HG02763 (cell line): Measurements from ENCODE around the gene WFDC2.
A peak's percentile ranks its signal among the peaks of the same experiment; 100 is the strongest.

Source experiments
- ATAC-seq: cut with Tn5 transposase; IDR thresholded peaks from one replicate; pipeline ENCODE4 v1.9.1; 2021; ENCODE audit warnings: mild to moderate bottlenecking, moderate library complexity; ENCODE audit not compliant: unreplicated experiment

The WFDC2 gene, protein sequence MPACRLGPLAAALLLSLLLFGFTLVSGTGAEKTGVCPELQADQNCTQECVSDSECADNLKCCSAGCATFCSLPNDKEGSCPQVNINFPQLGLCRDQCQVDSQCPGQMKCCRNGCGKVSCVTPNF

DNA sequence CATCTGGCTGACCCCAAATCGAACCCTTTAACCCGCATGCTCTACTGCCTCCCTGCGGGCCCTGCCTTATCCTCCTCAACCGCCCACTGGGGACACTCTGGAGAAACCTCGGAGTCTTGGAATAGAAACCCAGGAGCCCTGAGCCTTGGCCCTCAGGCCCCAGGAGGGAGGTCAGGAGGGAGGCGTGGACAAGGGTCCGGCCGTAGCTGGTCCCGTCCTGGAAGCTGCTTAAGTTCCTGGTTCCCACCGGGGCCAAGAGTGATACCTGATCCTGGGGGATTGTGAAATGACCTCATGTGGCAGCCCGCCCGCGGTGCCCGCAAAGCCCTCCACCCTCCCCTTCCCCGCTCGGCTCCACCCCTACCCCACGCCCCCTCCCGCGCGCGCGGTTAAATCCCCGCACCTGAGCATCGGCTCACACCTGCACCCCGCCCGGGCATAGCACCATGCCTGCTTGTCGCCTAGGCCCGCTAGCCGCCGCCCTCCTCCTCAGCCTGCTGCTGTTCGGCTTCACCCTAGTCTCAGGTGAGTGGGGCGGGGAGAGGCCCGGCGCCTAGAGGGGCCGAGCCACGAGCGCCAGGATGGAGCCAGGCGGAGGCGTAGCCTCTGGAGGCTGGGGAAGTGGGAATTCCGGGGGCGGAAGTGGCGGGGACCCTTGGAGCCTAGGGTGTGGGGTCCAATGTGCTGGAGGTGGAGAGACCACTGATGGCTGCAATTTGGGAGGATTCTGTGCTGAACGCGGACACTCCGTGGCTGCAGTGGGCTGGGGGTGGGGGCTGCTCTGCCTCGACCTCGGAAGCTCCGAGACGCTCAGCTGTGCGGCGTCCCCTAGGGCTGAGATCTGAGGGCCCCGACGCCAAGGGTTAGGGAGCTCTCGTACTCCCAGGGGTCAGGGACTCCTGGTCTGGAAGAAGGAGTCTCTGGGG is at the start of gene WFDC2:
WFDC2 (plus strand) TSS at position 418 of the 926 bp plus-strand sequence; CDS start at position 447, 29 bp downstream.
- no peak for ATAC-seq

DNA sequence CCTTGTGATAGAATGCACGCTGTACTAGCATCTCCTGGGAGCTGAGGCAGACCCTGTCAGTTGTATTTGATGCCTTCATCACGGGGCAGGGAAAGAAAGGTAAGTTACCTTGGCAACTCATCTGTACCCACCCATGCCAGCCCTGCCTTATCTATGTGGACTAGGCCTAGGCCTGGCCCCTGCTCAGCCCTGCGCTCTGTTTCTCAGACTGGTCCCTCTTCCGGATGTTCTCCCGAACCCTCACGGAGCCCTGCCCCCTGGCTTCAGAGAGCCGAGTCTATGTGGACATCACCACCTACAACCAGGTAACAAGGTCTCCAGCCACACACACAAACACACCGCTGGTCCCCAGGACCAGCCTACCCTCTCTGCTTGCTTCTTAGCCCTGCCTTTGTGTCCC is 49.4 kb upstream of the WFDC2 start:
- ATAC-seq, result no peak

DNA sequence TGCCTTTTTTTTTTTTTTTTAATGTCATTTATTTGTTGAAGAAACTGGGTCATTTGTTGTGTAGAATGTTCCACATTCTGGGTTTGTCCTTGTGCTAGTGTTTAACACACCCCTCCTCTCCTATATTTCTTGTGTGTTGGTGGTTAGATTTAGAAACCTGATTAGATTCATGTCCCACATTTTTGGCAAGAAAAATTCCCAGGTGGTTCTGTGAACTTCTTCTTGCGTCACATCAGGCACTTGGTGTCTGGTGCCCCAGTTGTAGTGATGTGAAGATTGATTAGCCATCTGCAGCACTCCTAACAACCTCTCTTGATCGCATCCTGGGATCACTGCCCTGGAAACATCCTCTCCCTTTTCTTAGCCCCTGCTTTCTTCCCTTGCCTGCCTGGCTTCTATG is 45.9 kb upstream of the WFDC2 start:
- ATAC-seq, result no peak

DNA sequence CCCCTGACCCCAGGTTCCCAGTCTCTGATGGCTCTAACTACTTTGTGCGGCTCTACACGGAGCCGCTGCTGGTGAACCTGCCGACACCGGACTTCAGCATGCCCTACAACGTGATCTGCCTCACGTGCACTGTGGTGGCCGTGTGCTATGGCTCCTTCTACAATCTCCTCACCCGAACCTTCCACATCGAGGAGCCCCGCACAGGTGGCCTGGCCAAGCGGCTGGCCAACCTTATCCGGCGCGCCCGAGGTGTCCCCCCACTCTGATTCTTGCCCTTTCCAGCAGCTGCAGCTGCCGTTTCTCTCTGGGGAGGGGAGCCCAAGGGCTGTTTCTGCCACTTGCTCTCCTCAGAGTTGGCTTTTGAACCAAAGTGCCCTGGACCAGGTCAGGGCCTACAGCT is 44.0 kb upstream of the WFDC2 start:
- ATAC-seq, result no peak

DNA sequence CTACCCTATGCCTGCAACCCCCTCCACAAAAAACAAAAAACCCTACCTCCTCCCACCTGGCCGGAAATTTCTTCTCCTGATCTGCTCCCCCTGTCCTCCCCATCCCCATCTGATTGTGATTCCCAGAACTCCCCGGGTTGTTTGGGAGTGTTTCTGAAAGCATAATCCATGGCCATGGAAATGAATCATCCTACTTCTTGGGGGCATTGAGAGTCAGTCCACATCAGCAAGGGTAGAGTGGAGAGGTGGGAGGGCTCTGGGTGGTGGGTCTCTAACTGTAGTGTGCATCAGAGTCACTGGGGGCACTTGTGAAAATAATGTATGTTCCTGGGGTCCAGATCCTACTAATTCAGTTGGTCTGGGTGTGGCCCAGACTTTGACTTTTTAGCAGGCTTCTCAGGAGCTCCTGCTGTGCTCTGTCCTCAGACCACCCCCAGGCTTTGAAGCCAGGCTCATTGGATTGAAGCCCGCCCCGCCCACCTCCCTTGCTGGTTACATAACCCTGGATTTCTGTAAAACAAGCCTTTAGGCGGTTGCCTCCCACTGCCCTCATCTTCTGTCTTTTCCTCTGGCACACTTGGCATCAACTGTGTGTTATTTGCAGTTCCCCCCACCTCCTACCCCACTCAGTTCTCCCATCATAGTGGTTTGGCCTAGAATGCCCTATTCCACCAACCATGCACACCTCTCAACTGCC is 43.1 kb upstream of the WFDC2 start:
- ATAC-seq, result no peak

DNA sequence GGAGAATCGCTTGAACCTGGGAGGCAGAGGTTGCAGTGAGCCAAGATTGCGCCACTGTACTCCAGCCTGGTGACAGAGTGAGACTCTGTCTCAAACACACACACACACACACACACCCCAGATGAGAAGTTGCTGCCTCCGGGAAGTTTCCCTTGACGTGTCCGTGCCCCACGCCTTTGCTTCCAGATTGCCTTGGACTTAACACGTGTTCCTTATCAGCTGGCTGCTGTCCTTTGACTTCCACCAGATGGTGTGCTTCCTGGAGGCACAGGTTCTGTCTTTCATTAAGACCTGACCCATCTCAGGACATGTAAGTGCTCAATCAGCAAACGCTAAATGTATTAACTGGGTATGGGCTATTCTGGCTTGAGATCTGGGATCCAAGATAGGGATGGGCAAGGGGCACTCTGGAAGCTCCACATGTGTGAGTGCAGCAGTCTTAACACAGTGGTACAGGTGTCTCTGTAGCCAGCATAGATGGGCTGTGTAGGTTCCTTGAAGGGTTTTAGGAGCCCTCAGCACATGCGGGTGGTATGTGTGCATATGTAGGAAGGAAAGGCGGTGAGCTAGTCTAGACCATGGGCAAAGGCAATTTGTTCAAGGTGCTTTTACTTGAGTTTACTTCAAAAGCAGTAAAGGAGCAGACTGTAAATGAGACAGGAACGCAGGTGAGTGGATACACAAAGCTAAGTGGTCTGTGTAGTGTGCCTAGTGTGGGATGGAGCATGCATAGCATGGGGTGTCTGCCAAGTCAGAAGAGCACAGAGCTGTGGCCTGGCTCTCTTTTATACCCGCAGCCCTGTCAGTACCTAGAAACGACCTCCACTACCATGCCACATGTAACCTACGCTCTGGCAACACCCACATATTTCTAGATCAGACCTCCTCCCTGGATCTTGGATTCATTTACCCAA is 42.1 kb upstream of the WFDC2 start:
- ATAC-seq, result no peak

DNA sequence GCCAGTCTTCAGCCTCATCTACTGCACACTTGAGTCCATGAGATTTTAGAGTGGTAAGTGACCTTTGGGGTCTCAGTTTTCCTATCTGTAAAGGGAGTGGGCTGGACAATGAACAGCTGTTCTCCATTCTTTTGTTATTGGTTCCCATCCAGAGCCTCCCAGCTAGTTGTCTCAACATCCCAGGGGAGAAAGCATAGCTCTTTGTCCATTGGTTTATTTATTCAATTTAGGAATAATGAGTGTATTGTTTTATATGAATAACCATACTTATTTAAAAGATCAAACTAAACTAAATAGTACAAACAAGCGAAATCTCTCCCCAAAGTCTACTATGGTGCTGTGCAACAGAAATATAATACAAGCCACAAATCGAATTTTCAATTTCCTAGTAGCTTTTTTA is 39.9 kb upstream of the WFDC2 start:
- no peak for ATAC-seq

DNA sequence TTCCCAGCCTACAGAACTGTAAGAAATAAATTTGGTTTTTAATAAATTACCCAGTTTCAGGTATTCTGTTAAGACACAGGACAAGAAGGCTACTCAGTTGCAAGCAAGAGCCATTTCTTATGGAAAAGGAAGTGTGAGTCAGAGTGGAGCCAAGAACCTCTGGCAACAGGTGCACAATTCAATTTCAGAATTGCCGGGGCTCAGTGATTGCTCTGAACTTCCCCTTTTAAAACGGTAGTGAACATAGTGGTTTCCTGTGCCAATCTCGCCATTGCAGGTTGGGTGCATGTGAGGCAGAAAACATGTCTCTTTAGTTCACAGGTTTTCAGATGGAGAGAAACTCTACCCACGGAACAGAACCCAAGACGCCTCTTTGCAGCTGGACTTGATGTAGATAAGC is 37.3 kb upstream of the WFDC2 start:
- ATAC-seq, result no peak

DNA sequence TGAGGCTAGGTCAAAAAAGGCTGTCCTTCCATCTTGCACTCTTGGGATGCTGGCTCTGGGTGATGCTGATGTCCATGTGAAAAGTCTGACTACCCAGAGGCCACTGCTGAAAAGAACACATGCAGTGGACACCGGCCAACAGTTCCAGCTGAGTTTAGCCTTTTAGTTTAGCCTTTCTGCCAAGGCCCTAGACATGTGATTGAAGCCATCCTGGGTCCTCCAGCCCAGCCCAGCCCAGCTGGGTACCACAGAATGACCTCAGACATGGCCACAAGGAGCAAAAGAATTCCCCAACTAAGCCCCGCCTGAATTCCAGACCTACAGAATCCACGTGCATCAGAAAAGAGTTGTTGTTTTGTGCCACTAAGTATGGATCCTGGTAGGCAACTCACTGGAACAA is 36.2 kb upstream of the WFDC2 start:
- ATAC-seq, result no peak

DNA sequence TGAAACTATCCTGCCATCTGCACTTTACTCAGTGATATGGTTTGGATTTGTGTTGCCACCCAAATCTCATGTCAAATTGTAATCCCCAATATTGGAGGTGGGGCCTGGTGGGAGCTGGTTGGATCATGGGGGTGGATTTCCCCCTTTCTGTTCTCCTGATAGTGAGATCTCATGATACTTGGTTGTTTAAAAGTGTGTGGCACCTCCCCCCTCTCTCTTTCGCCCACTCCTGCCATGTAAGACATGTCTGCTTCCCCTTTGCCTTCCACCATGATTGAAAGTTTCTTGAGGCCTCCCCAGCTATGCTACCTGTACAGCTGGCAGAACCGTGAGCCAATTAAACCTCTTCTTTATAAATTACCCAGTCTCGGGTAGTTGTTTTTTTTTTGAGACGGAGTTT is 35.6 kb upstream of the WFDC2 start:
- ATAC-seq, result no peak

DNA sequence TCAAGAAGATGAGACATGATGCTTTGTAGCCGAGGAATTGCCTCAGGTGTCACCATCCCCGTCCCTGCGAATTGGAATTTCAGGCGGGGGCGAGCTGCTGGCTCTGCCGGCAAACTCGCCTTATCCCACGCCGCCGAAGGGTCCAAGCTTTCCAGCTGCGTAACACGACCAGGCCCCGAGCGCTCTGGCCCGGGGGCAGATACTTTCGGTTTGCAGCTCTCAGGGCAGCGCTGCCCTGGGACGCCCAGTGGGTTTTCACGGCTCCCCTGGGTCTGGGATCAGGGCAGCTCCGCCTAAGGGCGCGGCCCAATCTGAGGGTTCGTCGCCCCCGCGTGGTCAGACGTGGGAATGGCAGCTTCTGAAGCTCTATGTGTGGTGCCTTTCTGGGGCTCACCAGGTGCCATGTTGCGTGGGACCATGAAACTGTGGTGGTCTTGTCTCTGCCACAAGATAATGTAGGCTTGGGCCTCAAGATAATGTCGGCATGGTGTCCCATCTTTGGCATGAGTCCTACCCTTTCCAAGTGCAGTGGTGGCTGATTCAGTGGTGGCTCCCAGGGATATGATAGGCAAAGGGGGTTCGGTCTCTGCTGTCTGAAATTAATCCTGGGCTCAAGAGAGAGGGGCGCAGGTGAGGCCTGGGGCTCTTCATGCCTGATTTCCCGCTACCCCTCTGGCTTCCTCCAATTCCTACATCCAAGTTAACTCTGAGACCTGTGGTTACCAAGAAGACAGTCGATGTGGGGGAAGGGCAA is 32.6 kb upstream of the WFDC2 start:
- peak; percentile 78 for ATAC-seq

DNA sequence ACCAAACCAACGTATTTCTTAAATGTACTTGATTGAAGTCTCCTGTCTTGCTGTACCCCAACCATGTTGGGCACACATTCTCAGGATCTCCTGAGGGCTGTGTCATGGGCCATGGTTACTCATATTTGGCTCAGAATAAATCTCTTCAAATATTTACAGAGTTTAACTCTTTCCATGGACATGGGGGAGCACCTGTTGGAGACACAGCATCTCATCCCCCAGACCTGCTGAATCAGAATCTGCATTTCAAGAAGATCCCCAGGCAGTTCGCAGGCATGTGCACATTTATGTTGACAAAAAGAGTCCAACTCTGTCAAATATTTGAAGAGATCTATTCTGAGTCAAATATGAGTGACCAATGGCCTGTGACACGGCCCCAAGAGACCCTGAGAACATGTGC is 29.1 kb upstream of the WFDC2 start:
- no peak for ATAC-seq

DNA sequence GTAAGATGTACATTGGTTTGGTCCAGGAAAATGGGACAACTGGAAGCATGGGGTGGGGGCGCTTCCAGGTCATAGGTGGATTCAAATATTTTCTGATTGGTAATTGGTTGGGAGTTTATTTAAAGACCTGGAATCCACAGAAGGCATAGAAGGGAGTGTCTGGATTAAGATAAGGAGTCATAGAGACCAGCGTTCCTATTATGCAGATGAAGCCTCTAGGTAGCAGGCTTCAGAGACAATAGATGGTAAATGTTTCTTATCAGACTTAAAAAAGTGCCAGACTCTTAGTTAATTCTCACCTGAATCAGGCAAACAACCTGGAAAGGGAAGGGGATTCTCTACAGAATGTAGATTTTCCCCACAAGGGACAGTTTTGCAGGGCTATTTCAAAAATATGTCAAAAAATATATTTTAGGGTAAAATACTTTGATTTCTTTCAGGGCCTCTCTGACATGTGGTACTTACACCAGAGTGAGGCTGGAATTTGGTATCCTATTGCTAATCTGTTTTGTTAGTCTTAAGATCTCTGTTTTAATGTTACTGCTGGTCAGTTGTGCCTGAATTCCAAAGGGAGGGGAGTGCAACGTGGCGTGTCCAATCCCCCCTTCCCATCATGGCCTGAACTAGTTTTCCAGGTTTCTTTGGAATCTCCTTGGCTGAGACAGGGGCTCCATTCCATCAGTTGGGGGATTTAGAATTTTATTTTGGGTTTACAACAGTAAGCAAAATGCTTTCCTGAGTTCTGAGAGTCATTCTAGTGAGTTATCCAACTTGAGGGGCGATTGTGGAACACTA is 28.5 kb upstream of the WFDC2 start:
- no peak for ATAC-seq

DNA sequence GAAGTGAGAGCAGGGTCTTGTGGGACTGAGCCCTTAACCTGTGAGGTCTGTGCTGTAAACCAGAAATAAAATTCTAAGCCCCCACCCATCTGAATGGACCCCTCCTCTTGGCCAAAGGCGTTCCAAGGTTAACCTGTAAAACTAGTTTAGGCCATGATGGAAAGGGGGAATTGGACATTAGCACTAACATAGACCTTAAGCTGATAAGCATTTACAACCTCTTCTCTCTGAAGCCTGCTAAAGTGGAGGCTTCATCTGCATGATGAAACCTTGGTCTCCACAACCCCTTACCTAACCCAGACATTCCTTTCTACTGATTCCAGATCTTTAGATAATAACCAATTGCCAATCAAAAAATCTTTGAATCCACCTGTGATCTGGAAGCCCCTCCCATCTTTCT is 27.8 kb upstream of the WFDC2 start:
- ATAC-seq, result no peak

DNA sequence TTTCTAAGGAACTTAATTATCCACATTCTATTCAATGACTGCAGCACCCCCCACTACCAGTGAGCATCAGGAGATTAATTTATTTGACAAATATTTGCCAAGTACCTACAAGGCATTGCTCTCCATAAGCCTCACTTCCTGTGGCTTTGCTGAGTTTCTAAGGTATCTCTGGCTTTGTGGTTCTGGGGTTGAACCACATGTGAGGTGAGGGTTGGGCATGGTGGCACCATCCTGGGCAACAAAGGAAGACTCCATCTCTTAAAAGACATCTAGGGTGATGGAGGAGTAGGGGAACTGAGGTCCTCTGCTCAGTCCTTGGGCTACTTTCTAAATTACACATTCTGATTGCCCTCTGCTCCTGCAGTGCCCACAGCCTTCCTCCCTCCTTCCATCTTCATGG is 25.5 kb upstream of the WFDC2 start:
- no peak for ATAC-seq

DNA sequence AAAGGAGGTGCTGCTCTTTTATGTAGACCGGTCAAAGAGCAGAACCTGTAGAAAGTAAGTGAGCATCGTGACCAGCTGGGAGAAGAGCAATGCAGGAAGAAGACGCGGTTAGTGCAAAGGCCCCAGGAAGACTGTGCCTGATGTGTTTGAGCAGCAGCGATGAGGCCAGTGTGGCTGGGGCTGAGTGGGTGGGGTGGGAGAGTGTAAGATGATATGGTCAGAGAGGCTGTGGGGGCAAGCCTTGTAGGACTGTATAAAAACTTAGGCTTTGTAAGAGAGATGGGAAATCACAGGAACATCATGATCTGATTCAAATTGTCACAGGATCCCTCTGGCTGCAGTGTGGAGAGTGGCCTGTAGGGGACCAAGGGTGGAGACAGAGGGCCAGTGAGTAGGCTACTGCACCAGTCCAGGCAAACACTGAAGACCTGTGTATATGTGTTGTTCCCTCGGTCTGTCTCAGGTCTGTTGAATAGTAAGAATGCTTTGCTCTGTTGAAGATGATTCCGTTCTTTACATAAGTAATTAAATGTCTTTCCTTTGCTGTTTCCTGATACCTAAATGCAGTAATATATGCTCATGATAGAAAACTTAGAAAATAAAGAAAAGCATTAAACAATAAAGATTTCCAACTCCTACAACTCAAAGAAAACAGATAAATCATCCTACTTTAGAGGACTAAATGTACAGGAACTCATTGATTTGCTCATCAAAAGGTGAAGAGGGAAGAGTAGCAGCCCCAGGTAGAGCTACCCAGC is 23.6 kb upstream of the WFDC2 start:
- ATAC-seq, result peak; percentile 48

DNA sequence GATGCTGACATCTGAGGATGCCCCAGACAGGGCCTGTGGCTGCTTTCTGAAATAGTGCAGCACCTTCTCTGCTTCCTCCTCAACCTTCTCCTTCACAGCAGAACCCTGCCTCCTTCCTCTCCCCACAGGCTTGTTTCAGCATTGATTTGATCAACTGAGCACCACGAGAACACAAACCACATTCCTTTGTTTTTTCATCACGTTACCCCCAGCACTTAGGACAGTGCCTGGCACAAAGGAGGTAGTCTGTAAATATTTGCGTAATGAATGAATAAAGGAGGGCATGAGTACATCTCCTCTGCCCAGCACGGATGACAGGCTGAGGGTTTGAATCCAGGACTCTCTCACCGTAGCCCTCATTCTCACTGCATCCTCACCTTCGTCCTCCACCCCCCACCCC is 21.3 kb upstream of the WFDC2 start:
- ATAC-seq, result no peak

DNA sequence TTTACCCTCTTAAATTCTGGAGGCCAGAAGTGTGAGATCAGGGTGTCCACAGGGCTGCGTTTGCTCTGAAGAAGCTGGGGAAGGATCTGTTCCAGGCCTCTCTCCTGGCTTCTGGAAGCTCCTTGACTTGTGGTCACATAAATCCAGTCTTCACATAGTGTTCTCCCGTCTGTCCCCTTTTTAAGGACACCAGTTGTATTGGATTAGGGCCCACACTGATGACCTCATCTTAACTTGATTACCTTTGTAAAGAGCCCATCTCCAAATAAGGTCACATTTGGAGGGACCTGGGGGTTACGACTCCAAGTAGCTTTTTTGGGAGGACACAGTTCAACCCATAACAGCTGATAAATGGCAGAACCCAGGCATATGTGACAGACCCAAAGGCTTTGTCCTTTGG is 20.0 kb upstream of the WFDC2 start:
- ATAC-seq, result no peak
